Right cardiac atrium (tissue), 5 donors: ENCODE measurements around the gene ARL4A. TPM values are rescaled to one million over a fixed set of nuclear protein-coding genes. Genes with fewer than 3 reads are reported as not detected.

Experiments used
- ATAC-seq, 2 donors: fragments of 200-7000 bp; cut with Tn5 transposase; one replicate each; pipeline versions ENCODE4 v1.8.0 to v1.9.1; 2020; ENCODE audit warnings: moderate library complexity in 2 of 2, mild to moderate bottlenecking in 1 of 2
- DNase-seq, 3 donors: peaks; one replicate each; pipeline ENCODE4 v3.0.0-alpha.2; 2020
- H3K27ac ChIP-seq: one replicate; pipeline ENCODE4 v1.5.1; 2013; ENCODE audit warnings: mild to moderate bottlenecking, low read length, control low read depth, moderate library complexity
- H3K27me3 ChIP-seq: one replicate; pipeline ENCODE4 v1.6.1; 2013; ENCODE audit not compliant: control insufficient read depth, insufficient read depth
- H3K4me1 ChIP-seq: one replicate; pipeline ENCODE4 v1.6.1; 2013; ENCODE audit warnings: low read length; ENCODE audit not compliant: control insufficient read depth, insufficient read depth
- H3K4me3 ChIP-seq: one replicate; pipeline ENCODE4 v1.5.1; 2013; ENCODE audit warnings: low read length, control low read depth
- H3K9me3 ChIP-seq: one replicate; pipeline ENCODE4 v1.6.1; 2013; ENCODE audit warnings: low read length; ENCODE audit not compliant: control insufficient read depth
- WGBS: extraction: QIAGEN DNeasy Blood & Tissue Kit; methylation state at CpG from one replicate; pipeline ENCODE4 v1.1.7; 2013; 5-methylcytosine and 5-hydroxymethylcytosine counted together
- intact Hi-C, 4 donors: fragments of 100-400 bp; cut with DNase I; formaldehyde crosslinking; loops; one replicate each; pipeline versions ENCODE4 v1.11.0 to v1.14.0; 2022 to 2023
- polyA plus RNA-seq: library from polyadenylated mRNA; stranded (reverse); fragments of 200-250 nt; gene quantifications from one replicate; pipeline ENCODE4 v1.2.3, GENCODE V29; 2013
- total RNA-seq, 4 donors: library from RNA; stranded (reverse); fragmentation: NEBNext Ultra II Directional; extraction: Animal tissue kit (Norgen Biotek cat#: 25700); gene quantifications; one replicate each; pipeline ENCODE4 v1.2.1, GENCODE V29; 2021
- donor health status: healthy with polysubstance abuse.
- donor health status: DM: no; HTN: yes; CAD: no.
- donor health status: DM: no; HTN: no; CAD: no.
- donor health status: DM: no; HTN: yes; CAD: no; lungs with severe emphysema.
- donor health status: DM: yes; HTN: yes; CAD: no.

ARL4A gene
- total and polyA plus RNA-seq, 5 donors: 9.6 to 19.7 (median 12.2) TPM

- no peaks in the 10 kb centered on the region for H3K9me3 ChIP-seq
- intact Hi-C loops: no loop called here
- H3K4me1 ChIP-seq: no peaks in the 10 kb centered on the region
- 94% methylated on average over 4 of the region's 4 CpGs for WGBS
- no peak overlapping the region for H3K4me3 ChIP-seq
- no peak overlapping the region for H3K27ac ChIP-seq
- ATAC-seq (no peak), DNase-seq (no peak)
- H3K27me3 ChIP-seq: no peaks in the 10 kb centered on the region
Measured at GRCh38 chr7:12705878-12706277, 18.4 kb downstream of the ARL4A start.

DNA sequence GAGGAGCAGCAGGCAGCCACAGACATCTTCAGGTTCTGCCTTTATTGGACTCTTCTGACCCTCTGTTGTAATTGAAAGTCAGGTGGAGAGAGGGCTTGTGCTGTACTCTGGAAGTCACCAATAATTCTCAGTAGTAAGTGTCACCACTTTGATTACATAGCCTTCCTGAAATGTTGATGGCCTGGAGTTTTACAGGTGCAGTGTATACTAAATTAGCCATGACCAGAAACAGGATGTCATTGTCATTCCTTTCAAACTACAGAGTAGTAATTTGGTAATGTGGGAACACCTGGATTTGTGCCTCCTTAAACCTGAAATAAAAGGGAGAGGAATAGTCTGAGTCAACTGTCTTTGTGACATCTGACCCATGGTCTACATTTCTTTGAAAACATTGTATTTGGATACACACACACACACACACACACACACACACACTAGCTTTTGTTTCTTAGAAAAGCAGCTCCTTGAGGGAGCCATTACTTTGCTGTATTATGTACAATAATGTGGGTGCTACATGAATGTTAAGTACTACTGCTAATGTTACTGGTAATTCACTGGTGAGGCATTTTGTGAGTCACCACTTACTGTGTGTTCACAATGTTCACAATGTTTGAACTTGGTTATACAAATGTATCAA lies 19.6 kb downstream of the ARL4A start:
- Histone ChIP-seq H3K27me3 (no peaks in the 10 kb centered on the region), H3K9me3 (no peaks in the 10 kb centered on the region), H3K27ac (no peak overlapping the region), H3K4me3 (no peak overlapping the region), H3K4me1 (no peaks in the 10 kb centered on the region)
- ATAC-seq (no peak), DNase-seq (no peak)
- intact Hi-C loops: no loop called here

- Histone ChIP-seq H3K9me3 (no peaks in the 10 kb centered on the region), H3K4me1 (no peaks in the 10 kb centered on the region), H3K27me3 (no peaks in the 10 kb centered on the region), H3K27ac (no peak overlapping the region), H3K4me3 (no peak overlapping the region)
- ATAC-seq (no peak), DNase-seq (no peak)
- intact Hi-C loops: no loop called here
Measured at GRCh38 chr7:12708314-12708713, 20.9 kb downstream of the ARL4A start.

GRCh38 chr7:12709726-12710502 lies 22.5 kb downstream of the ARL4A start:
- no peak overlapping the region for H3K4me3 ChIP-seq
- no peaks in the 10 kb centered on the region for H3K27me3 ChIP-seq
- ATAC-seq: no peak
- H3K4me1 ChIP-seq: no peaks in the 10 kb centered on the region
- intact Hi-C loops: no loop called here
- no peak for DNase-seq
- H3K9me3 ChIP-seq: no peaks in the 10 kb centered on the region
- no peak overlapping the region for H3K27ac ChIP-seq
- 96% methylated on average over 2 of the region's 2 CpGs for WGBS

DNA sequence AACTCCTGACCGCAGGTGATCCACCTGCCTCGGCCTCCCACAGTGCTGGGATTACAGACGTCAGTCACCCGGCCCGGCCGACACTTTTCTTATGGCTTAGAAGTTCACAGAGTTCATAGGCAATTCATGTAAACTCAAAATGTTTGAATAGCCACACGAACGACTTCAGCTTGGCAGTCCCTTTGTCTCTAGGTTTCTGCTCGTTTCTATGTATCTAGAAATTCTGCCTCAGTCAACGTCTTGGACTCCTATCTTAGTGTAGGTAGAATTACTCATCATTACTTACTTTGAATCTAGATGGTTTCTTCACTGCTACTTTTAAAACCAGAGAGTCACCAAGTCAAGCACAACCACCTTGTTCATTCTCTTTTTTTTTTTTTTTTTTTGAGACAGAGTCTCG lies 23.7 kb downstream of the ARL4A start:
- peaks cover 5% of the 10 kb centered on the region for H3K4me1 ChIP-seq
- H3K9me3 ChIP-seq: no peaks in the 10 kb centered on the region
- intact Hi-C loops: no loop called here
- 96% methylated on average over 10 of the region's 11 CpGs for WGBS
- H3K27ac ChIP-seq: no peak overlapping the region
- no peaks in the 10 kb centered on the region for H3K27me3 ChIP-seq
- H3K4me3 ChIP-seq: no peak overlapping the region
- ATAC-seq (no peak), DNase-seq (no peak)

DNA sequence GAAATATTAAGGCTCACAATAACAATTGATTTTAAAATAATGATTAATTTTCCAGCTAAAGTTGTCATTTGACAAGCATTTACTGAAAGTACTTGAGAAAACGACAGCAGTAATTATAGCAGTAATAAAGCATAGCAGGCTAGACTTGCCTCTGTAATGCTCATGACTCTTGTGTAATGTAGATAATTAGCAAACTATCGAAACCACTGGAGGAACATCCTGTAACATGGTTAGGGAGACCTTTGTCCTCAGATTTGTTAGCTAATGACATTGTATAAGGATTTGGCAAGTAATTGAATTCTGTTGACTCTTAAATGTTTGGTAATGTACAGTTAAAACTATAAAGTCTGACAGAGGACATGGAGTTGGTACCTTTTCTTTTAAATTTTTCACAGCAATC lies 24.8 kb downstream of the ARL4A start:
- no peak for ATAC-seq
- Histone ChIP-seq H3K27me3 (no peaks in the 10 kb centered on the region), H3K9me3 (no peaks in the 10 kb centered on the region), H3K4me1 (peaks cover 11% of the 10 kb centered on the region), H3K4me3 (no peak overlapping the region), H3K27ac (no peak overlapping the region)
- WGBS: 60% methylated on average over 2 of the region's 2 CpGs
- intact Hi-C loops: no loop called here
- DNase-seq: no peak

DNA sequence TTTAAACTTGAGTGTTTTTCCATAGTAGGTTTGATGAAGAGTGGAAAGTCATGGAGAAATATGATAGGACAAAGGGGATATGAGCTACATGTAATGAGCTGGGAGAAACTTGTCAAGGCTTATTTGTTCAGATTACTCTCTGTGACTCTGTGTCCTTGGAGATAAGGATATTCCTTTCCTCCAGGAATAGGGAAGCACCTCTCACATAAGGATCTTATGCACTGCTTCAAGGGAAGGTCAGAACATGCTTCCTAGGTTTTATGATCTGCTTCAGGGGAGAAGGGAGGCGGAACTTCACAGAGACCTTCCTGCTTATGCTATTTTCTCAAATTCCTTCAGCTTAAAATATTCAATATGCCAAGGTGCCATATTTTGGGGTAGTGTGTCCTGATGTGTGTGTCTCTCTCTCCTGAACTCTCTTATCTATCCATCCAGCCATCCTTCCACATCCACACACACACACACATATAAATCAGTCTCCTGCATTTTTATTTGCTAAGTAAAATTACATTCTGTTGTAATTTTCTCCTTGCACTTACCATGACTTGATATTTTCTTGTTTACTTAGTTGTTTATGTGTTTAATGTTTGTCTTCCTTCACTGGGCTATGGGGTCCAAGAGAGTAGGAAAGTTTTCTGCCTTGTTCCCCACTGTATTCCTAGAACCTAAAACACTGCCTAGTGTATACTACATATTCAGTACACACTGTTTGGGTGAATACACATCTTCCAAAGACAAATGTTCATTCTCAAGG lies 26.4 kb downstream of the ARL4A start:
- no peak for ATAC-seq
- DNase-seq: no peak
- WGBS: 98% methylated on average over 1 of the region's 1 CpG
- no peak overlapping the region for H3K4me3 ChIP-seq
- no peaks in the 10 kb centered on the region for H3K9me3 ChIP-seq
- peaks cover 12% of the 10 kb centered on the region for H3K4me1 ChIP-seq
- no peak overlapping the region for H3K27ac ChIP-seq
- intact Hi-C loops: no loop called here
- no peaks in the 10 kb centered on the region for H3K27me3 ChIP-seq

GRCh38 chr7:12714379-12714737 lies 26.9 kb downstream of the ARL4A start:
- Histone ChIP-seq H3K27ac (no peak overlapping the region), H3K4me3 (no peak overlapping the region), H3K9me3 (no peaks in the 10 kb centered on the region), H3K4me1 (peaks cover 16% of the 10 kb centered on the region), H3K27me3 (no peaks in the 10 kb centered on the region)
- ATAC-seq: no peak
- intact Hi-C loops: no loop called here
- WGBS: 94% methylated on average over 1 of the region's 1 CpG
- no peak for DNase-seq

- DNase-seq (peak; percentile 74 to 88 (median 83)), ATAC-seq (peak; percentile 97 to 98)
- H3K9me3 ChIP-seq: no peaks in the 10 kb centered on the region
- no peaks in the 10 kb centered on the region for H3K27me3 ChIP-seq
- intact Hi-C loops: no loop called here
- peaks cover 16% of the 10 kb centered on the region for H3K4me1 ChIP-seq
- H3K4me3 ChIP-seq: peak overlapping the region; percentile 25
- H3K27ac ChIP-seq: peak overlapping the region; percentile 98
- 26% methylated on average over 12 of the region's 12 CpGs for WGBS
Measured at GRCh38 chr7:12715372-12716133, 28.1 kb downstream of the ARL4A start.

GRCh38 chr7:12716134-12716681 lies 28.8 kb downstream of the ARL4A start:
- 77% methylated on average over 7 of the region's 7 CpGs for WGBS
- intact Hi-C loops: no loop called here
- Histone ChIP-seq H3K9me3 (no peaks in the 10 kb centered on the region), H3K27me3 (no peaks in the 10 kb centered on the region), H3K27ac (peak overlapping the region; percentile 98), H3K4me3 (no peak overlapping the region), H3K4me1 (peaks cover 16% of the 10 kb centered on the region)
- ATAC-seq (no peak), DNase-seq (no peak)
